Activated CD4-positive, alpha-beta T cell treated with anti-CD3 and anti-CD28 coated beads for 36 hours (primary cell): ENCODE data around the gene HIGD1B. TPM values are rescaled to one million over a fixed set of nuclear protein-coding genes. Genes with fewer than 3 reads are reported as not detected.
"Not testable (repeated sequence)": the region's sequence is repeated elsewhere in the genome, so short reads cannot be mapped to it uniquely, and the experiment has no call there.

Source experiments
- ATAC-seq: fragments of 200-7000 bp; cut with Tn5 transposase; one replicate; pipeline ENCODE4 v1.10.0; 2021; ENCODE audit warnings: mild to moderate bottlenecking, moderate library complexity
- CTCF ChIA-PET: fragments of 350-600 bp; sonication (Branson Sonifier 250); formaldehyde crosslinking; loops from one replicate; lab custom pipeline; 2021; ENCODE audit warnings: antibody characterized with exemption; lab: Charles Lee
- POLR2A ChIA-PET: fragments of 350-600 bp; sonication (Branson Sonifier 250); formaldehyde crosslinking; loops from one replicate; lab custom pipeline; 2021; ENCODE audit warnings: antibody characterized with exemption, inconsistent platforms; lab: Charles Lee
- DNase-seq: peaks from one replicate; pipeline ENCODE4 v3.0.0-alpha.2; 2020
- H3K27ac Mint-ChIP-seq: one replicate; pipeline ENCODE4 v1.8.0; 2021; ENCODE audit warnings: mixed read lengths
- H3K27me3 Mint-ChIP-seq: one replicate; pipeline ENCODE4 v1.8.0; 2021; ENCODE audit warnings: mixed read lengths
- H3K36me3 Mint-ChIP-seq: one replicate; pipeline ENCODE4 v1.8.0; 2021; ENCODE audit warnings: low read depth, mixed read lengths
- H3K4me1 Mint-ChIP-seq: one replicate; pipeline ENCODE4 v1.8.0; 2021; ENCODE audit warnings: mixed read lengths
- H3K4me3 Mint-ChIP-seq: one replicate; pipeline ENCODE4 v1.8.0; 2021; ENCODE audit warnings: mild to moderate bottlenecking, moderate library complexity, mixed read lengths
- H3K9me3 Mint-ChIP-seq: one replicate; pipeline ENCODE4 v1.8.0; 2021; ENCODE audit warnings: low read depth, mixed read lengths
- intact Hi-C, 2 experiments: fragments of 100-400 bp; cut with DNase I in 1 of 2; cut with micrococcal nuclease in 1 of 2; formaldehyde crosslinking; loops; one replicate each; pipeline versions ENCODE4 v1.14.2 to v1.15.1; 2022 to 2024; cut with DNase I, micrococcal nuclease
- total RNA-seq, 2 experiments: library from RNA; stranded (reverse); gene quantifications; one replicate each; pipeline ENCODE4 v1.2.3, GENCODE V29; 2021

HIGD1B gene
- not detected for total RNA-seq

GRCh38 chr17:44847586-44847985, at the start of gene HIGD1B:
HIGD1B (plus strand) TSS chr17:44847883; CDS start chr17:44848153, 270 bp downstream.
- Mint-ChIP-seq H3K36me3 (peaks cover 19% of the 10 kb centered on the region), H3K27me3 (no peaks in the 10 kb centered on the region), H3K4me1 (no peaks in the 10 kb centered on the region), H3K27ac (no peak within 1 kb of the TSS), H3K4me3 (no peak within 1 kb of the TSS), H3K9me3 (no peaks in the 10 kb centered on the region)
- DNase-seq (no peak), ATAC-seq (no peak)
- CTCF ChIA-PET: interaction anchor here (0.7 to 1.3 kb wide), 3 partner anchors 72 to 500 kb away, joined by 3 to 6 read pairs (median 3); partner anchors contain the start of gene DBF4B
- POLR2A ChIA-PET: no interaction called here
- intact Hi-C loops: no loop called here

GRCh38 chr17:44798356-44798755, 49.3 kb upstream of the HIGD1B start:
- ATAC-seq: no peak
- ChIA-PET CTCF (interaction anchor here (0.6 to 1.5 kb wide), 4 partner anchors 16 to 1001 kb away, joined by 3 to 13 read pairs (median 6); no protein-coding TSS in a partner anchor), POLR2A (no interaction called here)
- Mint-ChIP-seq H3K4me1 (peaks cover 7% of the 10 kb centered on the region), H3K36me3 (no peaks in the 10 kb centered on the region), H3K27me3 (no peaks in the 10 kb centered on the region), H3K9me3 (no peaks in the 10 kb centered on the region), H3K27ac (no peak overlapping the region), H3K4me3 (no peak overlapping the region)
- DNase-seq: no peak
- intact Hi-C loops: no loop called here

- ATAC-seq (no peak), DNase-seq (no peak)
- peaks cover 3% of the 10 kb centered on the region for H3K36me3 Mint-ChIP-seq
- intact Hi-C loops: no loop called here
- H3K4me3 Mint-ChIP-seq: no peak overlapping the region
- ChIA-PET CTCF (interaction anchor here (0.5 kb wide), 2 partner anchors 18 to 1168 kb away, joined by 3 to 5 read pairs; no protein-coding TSS in a partner anchor), POLR2A (no interaction called here)
- H3K27ac Mint-ChIP-seq: no peak overlapping the region
- no peaks in the 10 kb centered on the region for H3K9me3 Mint-ChIP-seq
- H3K27me3 Mint-ChIP-seq: no peaks in the 10 kb centered on the region
- H3K4me1 Mint-ChIP-seq: no peaks in the 10 kb centered on the region
Observed at GRCh38 chr17:44801880-44802279, 45.8 kb upstream of the HIGD1B start.

- CTCF ChIA-PET: no interaction called here
- intact Hi-C loops: no loop called here
Observed at GRCh38 chr17:44804302-44805089, 43.2 kb upstream of the HIGD1B start.

GRCh38 chr17:44807093-44807816, 40.4 kb upstream of the HIGD1B start:
- ATAC-seq (no peak), DNase-seq (no peak)
- ChIA-PET CTCF (interaction anchor here (0.8 to 1.0 kb wide), 2 partner anchors 10 to 31 kb away, joined by 3 read pairs; no protein-coding TSS in a partner anchor), POLR2A (no interaction called here)
- Mint-ChIP-seq H3K27ac (no peak overlapping the region), H3K9me3 (no peaks in the 10 kb centered on the region), H3K36me3 (peaks cover 3% of the 10 kb centered on the region), H3K4me3 (no peak overlapping the region), H3K4me1 (no peaks in the 10 kb centered on the region), H3K27me3 (no peaks in the 10 kb centered on the region)
- intact Hi-C loops: no loop called here

More at GRCh38 chr17:44804302-44805089, 43.2 kb upstream of the HIGD1B start:
- Mint-ChIP-seq H3K36me3 (peaks cover 3% of the 10 kb centered on the region), H3K4me3 (no peak overlapping the region), H3K9me3 (no peaks in the 10 kb centered on the region), H3K27me3 (no peaks in the 10 kb centered on the region), H3K4me1 (no peaks in the 10 kb centered on the region), H3K27ac (no peak overlapping the region)
- DNase-seq: no peak
- no peak for ATAC-seq
- POLR2A ChIA-PET: no interaction called here

GRCh38 chr17:44807817-44808155, 39.9 kb upstream of the HIGD1B start:
- ATAC-seq (no peak), DNase-seq (no peak)
- Mint-ChIP-seq H3K4me3 (no peak overlapping the region), H3K9me3 (no peaks in the 10 kb centered on the region), H3K27ac (no peak overlapping the region), H3K4me1 (no peaks in the 10 kb centered on the region), H3K36me3 (peaks cover 3% of the 10 kb centered on the region), H3K27me3 (no peaks in the 10 kb centered on the region)
- ChIA-PET POLR2A (no interaction called here), CTCF (interaction anchor here (1.0 kb wide), 1 partner anchor 32 kb away, joined by 3 read pairs; no protein-coding TSS in a partner anchor)
- intact Hi-C loops: no loop called here

- POLR2A ChIA-PET: no interaction called here
- no peak overlapping the region for H3K27ac Mint-ChIP-seq
- ATAC-seq: no peak
- no peak overlapping the region for H3K4me3 Mint-ChIP-seq
- CTCF ChIA-PET: no interaction called here
- H3K4me1 Mint-ChIP-seq: no peaks in the 10 kb centered on the region
- peaks cover 3% of the 10 kb centered on the region for H3K36me3 Mint-ChIP-seq
- intact Hi-C loops: no loop called here
- no peaks in the 10 kb centered on the region for H3K27me3 Mint-ChIP-seq
- no peaks in the 10 kb centered on the region for H3K9me3 Mint-ChIP-seq
- DNase-seq: no peak
Observed at GRCh38 chr17:44808156-44808555, 39.5 kb upstream of the HIGD1B start.

- H3K27ac Mint-ChIP-seq, H3K27me3 Mint-ChIP-seq, ATAC-seq, intact Hi-C loops, H3K9me3 Mint-ChIP-seq, DNase-seq, H3K36me3 Mint-ChIP-seq, CTCF ChIA-PET, H3K4me3 Mint-ChIP-seq, H3K4me1 Mint-ChIP-seq: not testable (repeated sequence)
- POLR2A ChIA-PET: interaction anchor here (0.6 kb wide), 1 partner anchor 32 kb away, joined by 4 read pairs; no protein-coding TSS in a partner anchor
Observed at GRCh38 chr17:44808656-44809388, 38.9 kb upstream of the HIGD1B start.

- no peak overlapping the region for H3K27ac Mint-ChIP-seq
- H3K4me3 Mint-ChIP-seq: no peak overlapping the region
- H3K4me1 Mint-ChIP-seq: no peaks in the 10 kb centered on the region
- intact Hi-C loops: no loop called here
- ATAC-seq: no peak
- no peak for DNase-seq
- H3K9me3 Mint-ChIP-seq: no peaks in the 10 kb centered on the region
- H3K27me3 Mint-ChIP-seq: no peaks in the 10 kb centered on the region
- CTCF ChIA-PET: interaction anchor here (0.7 to 2.4 kb wide), 3 partner anchors 34 to 289 kb away, joined by 3 to 10 read pairs (median 3); no protein-coding TSS in a partner anchor
- POLR2A ChIA-PET: interaction anchor here (0.6 kb wide), 1 partner anchor 292 kb away, joined by 6 read pairs; no protein-coding TSS in a partner anchor
- no peaks in the 10 kb centered on the region for H3K36me3 Mint-ChIP-seq
Observed at GRCh38 chr17:44812263-44812662, 35.4 kb upstream of the HIGD1B start.

- POLR2A ChIA-PET, ATAC-seq, H3K36me3 Mint-ChIP-seq, H3K27ac Mint-ChIP-seq, DNase-seq, H3K4me3 Mint-ChIP-seq, H3K27me3 Mint-ChIP-seq, intact Hi-C loops, H3K4me1 Mint-ChIP-seq, H3K9me3 Mint-ChIP-seq: not testable (repeated sequence)
- CTCF ChIA-PET: interaction anchor here (0.6 to 1.2 kb wide), 2 partner anchors 39 to 286 kb away, joined by 3 read pairs; no protein-coding TSS in a partner anchor
Observed at GRCh38 chr17:44818508-44818907, 29.2 kb upstream of the HIGD1B start.

GRCh38 chr17:44820631-44821212, 27.0 kb upstream of the HIGD1B start:
- Mint-ChIP-seq H3K9me3 (no peaks in the 10 kb centered on the region), H3K27me3 (peaks cover 7% of the 10 kb centered on the region), H3K27ac (no peak overlapping the region), H3K4me1 (no peaks in the 10 kb centered on the region), H3K36me3 (no peaks in the 10 kb centered on the region), H3K4me3 (no peak overlapping the region)
- DNase-seq (no peak), ATAC-seq (no peak)
- CTCF ChIA-PET: interaction anchor here (0.6 to 0.8 kb wide), 2 partner anchors 297 to 663 kb away, joined by 3 read pairs; no protein-coding TSS in a partner anchor
- POLR2A ChIA-PET: no interaction called here
- intact Hi-C loops: no loop called here
